ENCODE data around the gene UPF2. TPM values are rescaled to one million over a fixed set of nuclear protein-coding genes. Genes with fewer than 3 reads are reported as not detected.
"Not testable (repeated sequence)": the region's sequence is repeated elsewhere in the genome, so short reads cannot be mapped to it uniquely, and the experiment has no call there.

The UPF2 gene
- total and polyA plus RNA-seq, 10 of the 15 experiments (the other 5 are each of a cell fraction or from before 2014, with no cell fraction given) = 21.0 to 44.4 (median 25.9) TPM

DNA sequence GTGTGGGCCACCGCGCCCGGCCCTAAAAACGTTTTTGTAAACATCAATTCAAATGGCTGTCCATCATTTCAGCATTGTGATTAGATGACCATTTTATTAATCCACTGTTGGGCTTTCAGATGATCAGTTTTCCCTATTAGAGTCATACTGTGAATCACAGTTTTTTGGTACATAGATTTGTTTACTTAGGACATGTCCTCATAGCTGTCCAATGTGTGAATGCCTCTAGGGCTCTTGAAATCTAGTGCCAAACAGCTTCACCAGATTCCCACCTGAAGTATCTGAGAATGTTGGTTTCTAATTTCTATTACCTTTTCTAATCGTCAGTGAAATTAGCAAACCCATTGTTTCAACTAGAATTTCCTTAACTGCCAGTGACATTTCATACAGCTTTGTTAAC, 66.8 kb downstream of the UPF2 start (continued):
- TF ChIP-seq, protein P1, sequence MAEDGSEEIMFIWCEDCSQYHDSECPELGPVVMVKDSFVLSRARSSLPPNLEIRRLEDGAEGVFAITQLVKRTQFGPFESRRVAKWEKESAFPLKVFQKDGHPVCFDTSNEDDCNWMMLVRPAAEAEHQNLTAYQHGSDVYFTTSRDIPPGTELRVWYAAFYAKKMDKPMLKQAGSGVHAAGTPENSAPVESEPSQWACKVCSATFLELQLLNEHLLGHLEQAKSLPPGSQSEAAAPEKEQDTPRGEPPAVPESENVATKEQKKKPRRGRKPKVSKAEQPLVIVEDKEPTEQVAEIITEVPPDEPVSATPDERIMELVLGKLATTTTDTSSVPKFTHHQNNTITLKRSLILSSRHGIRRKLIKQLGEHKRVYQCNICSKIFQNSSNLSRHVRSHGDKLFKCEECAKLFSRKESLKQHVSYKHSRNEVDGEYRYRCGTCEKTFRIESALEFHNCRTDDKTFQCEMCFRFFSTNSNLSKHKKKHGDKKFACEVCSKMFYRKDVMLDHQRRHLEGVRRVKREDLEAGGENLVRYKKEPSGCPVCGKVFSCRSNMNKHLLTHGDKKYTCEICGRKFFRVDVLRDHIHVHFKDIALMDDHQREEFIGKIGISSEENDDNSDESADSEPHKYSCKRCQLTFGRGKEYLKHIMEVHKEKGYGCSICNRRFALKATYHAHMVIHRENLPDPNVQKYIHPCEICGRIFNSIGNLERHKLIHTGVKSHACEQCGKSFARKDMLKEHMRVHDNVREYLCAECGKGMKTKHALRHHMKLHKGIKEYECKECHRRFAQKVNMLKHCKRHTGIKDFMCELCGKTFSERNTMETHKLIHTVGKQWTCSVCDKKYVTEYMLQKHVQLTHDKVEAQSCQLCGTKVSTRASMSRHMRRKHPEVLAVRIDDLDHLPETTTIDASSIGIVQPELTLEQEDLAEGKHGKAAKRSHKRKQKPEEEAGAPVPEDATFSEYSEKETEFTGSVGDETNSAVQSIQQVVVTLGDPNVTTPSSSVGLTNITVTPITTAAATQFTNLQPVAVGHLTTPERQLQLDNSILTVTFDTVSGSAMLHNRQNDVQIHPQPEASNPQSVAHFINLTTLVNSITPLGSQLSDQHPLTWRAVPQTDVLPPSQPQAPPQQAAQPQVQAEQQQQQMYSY (CRISPR knock-in tag; IDR thresholded peaks at IDR 0.05) = no peak
- TF ChIP-seq, protein P2, sequence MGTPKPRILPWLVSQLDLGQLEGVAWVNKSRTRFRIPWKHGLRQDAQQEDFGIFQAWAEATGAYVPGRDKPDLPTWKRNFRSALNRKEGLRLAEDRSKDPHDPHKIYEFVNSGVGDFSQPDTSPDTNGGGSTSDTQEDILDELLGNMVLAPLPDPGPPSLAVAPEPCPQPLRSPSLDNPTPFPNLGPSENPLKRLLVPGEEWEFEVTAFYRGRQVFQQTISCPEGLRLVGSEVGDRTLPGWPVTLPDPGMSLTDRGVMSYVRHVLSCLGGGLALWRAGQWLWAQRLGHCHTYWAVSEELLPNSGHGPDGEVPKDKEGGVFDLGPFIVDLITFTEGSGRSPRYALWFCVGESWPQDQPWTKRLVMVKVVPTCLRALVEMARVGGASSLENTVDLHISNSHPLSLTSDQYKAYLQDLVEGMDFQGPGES (IDR thresholded peaks at IDR 0.05) = no peak
- TF ChIP-seq CBX3 (IDR thresholded peaks at IDR 0.05; ENCODE audit: borderline replicate concordance, low read depth) = no peak
- no peak for TF ChIP-seq ZNF207 (IDR thresholded peaks at IDR 0.05; ENCODE audit: borderline replicate concordance)

DNA sequence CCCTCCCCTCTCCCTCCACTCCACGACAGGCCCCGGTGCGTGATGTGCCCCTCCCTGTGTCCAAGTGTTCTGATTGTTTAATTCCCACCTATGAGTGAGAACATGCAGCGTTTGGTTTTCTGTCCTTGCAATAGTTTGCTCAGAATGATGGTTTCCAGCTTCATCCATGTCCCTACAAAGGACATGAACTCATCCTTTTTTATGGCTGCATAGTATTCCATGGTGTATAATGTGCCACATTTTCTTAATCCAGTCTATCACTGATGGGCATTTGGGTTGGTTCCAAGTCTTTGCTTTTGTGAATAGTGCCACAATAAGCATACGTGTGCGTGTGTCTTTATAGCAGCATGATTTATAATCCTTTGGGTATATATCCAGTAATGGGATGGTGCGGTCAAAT, 70.1 kb downstream of the UPF2 start:
- H3K9ac ChIP-seq (ENCODE audit: control insufficient read depth, insufficient read depth, low read length); DNase-seq (ENCODE audit: low read depth, low spot score); POLR2A ChIA-PET; H4K20me1 ChIP-seq (ENCODE audit: control insufficient read depth, insufficient read depth); H3K4me3 ChIP-seq; BruUV-seq (replicated peaks); H3K27me3 ChIP-seq (replicated peaks in 1 of 2; ENCODE audit: control insufficient read depth in 2 of 2, insufficient read depth in 2 of 2, low read length in 1 of 2); intact Hi-C loops (cut with micrococcal nuclease; ENCODE audit: unreplicated experiment); H3K9me3 ChIP-seq (replicated peaks; ENCODE audit: control insufficient read depth, insufficient read depth, low read length); CTCF ChIA-PET; in situ Hi-C loops (cut with MboI); ATAC-seq; H2AFZ ChIP-seq (ENCODE audit: control insufficient read depth, low read depth, low read length); H3K4me2 ChIP-seq (ENCODE audit: control insufficient read depth, insufficient read depth); H3K4me1 ChIP-seq (ENCODE audit: control insufficient read depth, insufficient read depth, low read length); RAD21 ChIA-PET (ENCODE audit: unreplicated experiment); H3K36me3 ChIP-seq (ENCODE audit: control insufficient read depth in 2 of 2, insufficient read depth in 2 of 2, low read length in 1 of 2); FAIRE-seq; H3K27ac ChIP-seq (ENCODE audit: control insufficient read depth, insufficient read depth); H3K79me2 ChIP-seq (ENCODE audit: control insufficient read depth, insufficient read depth, low read length): not testable (repeated sequence)
- 99% methylated on average over 7 of the region's 7 CpGs for WGBS (ENCODE audit: insufficient coverage, insufficient replicate concordance, low lambda C conversion rate, missing lambda C conversion rate)
- SMC1A ChIA-PET (ENCODE audit: uncharacterized antibody, unreplicated experiment) = interaction anchor here (0.6 kb wide), 1 partner anchor 10 kb away, joined by 3 read pairs; no protein-coding TSS in a partner anchor

Measured in GM12878 (cell line).